ENCODE measurements around the gene PRM1. TPM values are rescaled to one million over a fixed set of nuclear protein-coding genes. Genes with fewer than 3 reads are reported as not detected.
"Not testable (repeated sequence)": the region's sequence is repeated elsewhere in the genome, so short reads cannot be mapped to it uniquely, and the experiment has no call there.

Gene PRM1
- total and polyA plus RNA-seq, 2 experiments from 2014 or later, result not detected

- Histone ChIP-seq H3K36me3 (no peaks in the 10 kb centered on the region), H3K27ac (no peak overlapping the region), H3K27me3 (no peaks in the 10 kb centered on the region), H3K4me1 (ENCODE audit: low read depth) (no peaks in the 10 kb centered on the region), H3K9me3 (ENCODE audit: low read depth) (no peaks in the 10 kb centered on the region), H3K4me3 (no peak overlapping the region)
- no peak for TF ChIP-seq CTCF (IDR thresholded peaks at IDR 0.05; ENCODE audit: low read depth, low read length)
- DNase-seq (ENCODE audit: low read depth in 1 of 2, low spot score in 1 of 2), result no peak
Measured at GRCh38 chr16:11290102-11290893, 9.2 kb upstream of the PRM1 start.

GRCh38 chr16:11289696-11290095 is 8.6 kb upstream of the PRM1 start:
- not testable (repeated sequence) for H3K4me3 ChIP-seq; DNase-seq (ENCODE audit: low read depth in 1 of 2, low spot score in 1 of 2); H3K27ac ChIP-seq; H3K27me3 ChIP-seq; H3K9me3 ChIP-seq (ENCODE audit: low read depth); H3K36me3 ChIP-seq; H3K4me1 ChIP-seq (ENCODE audit: low read depth)

GRCh38 chr16:11289202-11289601 is 8.1 kb upstream of the PRM1 start:
- Histone ChIP-seq H3K4me3 (no peak overlapping the region), H3K27me3 (no peaks in the 10 kb centered on the region), H3K27ac (no peak overlapping the region), H3K9me3 (ENCODE audit: low read depth) (no peaks in the 10 kb centered on the region), H3K4me1 (ENCODE audit: low read depth) (no peaks in the 10 kb centered on the region), H3K36me3 (no peaks in the 10 kb centered on the region)
- no peak for DNase-seq (ENCODE audit: low read depth in 1 of 2, low spot score in 1 of 2)
- no peak for TF ChIP-seq CTCF (IDR thresholded peaks at IDR 0.05; ENCODE audit: low read depth, low read length)

- Histone ChIP-seq H3K27me3 (no peaks in the 10 kb centered on the region), H3K4me3 (no peak overlapping the region), H3K27ac (no peak overlapping the region), H3K9me3 (ENCODE audit: low read depth) (no peaks in the 10 kb centered on the region), H3K36me3 (no peaks in the 10 kb centered on the region), H3K4me1 (ENCODE audit: low read depth) (no peaks in the 10 kb centered on the region)
- TF ChIP-seq CTCF (IDR thresholded peaks at IDR 0.05; ENCODE audit: low read depth, low read length), result no peak
- DNase-seq (ENCODE audit: low read depth in 1 of 2, low spot score in 1 of 2), result no peak
Measured at GRCh38 chr16:11285842-11286241, 4.7 kb upstream of the PRM1 start.

GRCh38 chr16:11283820-11284248 is 2.7 kb upstream of the PRM1 start:
- peak; percentile 33 for TF ChIP-seq CTCF (IDR thresholded peaks at IDR 0.05; ENCODE audit: low read depth, low read length)
- Histone ChIP-seq H3K4me1 (ENCODE audit: low read depth) (no peaks in the 10 kb centered on the region), H3K27ac (no peak overlapping the region), H3K27me3 (no peaks in the 10 kb centered on the region), H3K9me3 (ENCODE audit: low read depth) (no peaks in the 10 kb centered on the region), H3K36me3 (no peaks in the 10 kb centered on the region), H3K4me3 (no peak overlapping the region)
- DNase-seq (ENCODE audit: low read depth in 1 of 2, low spot score in 1 of 2), result peak; percentile 28 to 67
